BJ (cell line): ENCODE data around the gene DALRD3. TPM values are rescaled to one million over a fixed set of nuclear protein-coding genes. Genes with fewer than 3 reads are reported as not detected.

Experiments
- CTCF ChIA-PET: fragments of 350-600 bp; formaldehyde crosslinking; extraction: SDS; loops from one replicate; lab custom pipeline; 2021; ENCODE audit warnings: antibody characterized with exemption, inconsistent platforms; lab: Yijun Ruan, JAX
- POLR2A ChIA-PET: fragments of 300-600 bp; sonication (Branson Sonifier 250); formaldehyde crosslinking; extraction: SDS; loops from one replicate; lab custom pipeline; 2021; ENCODE audit warnings: antibody characterized with exemption; lab: Charles Lee
- DNase-seq: peaks from one replicate; pipeline ENCODE4 v3.0.0-alpha.2; 2011; ENCODE audit warnings: low read depth
- H3K27me3 ChIP-seq: 2 replicates; pipeline ENCODE4 v1.6.0; 2011; ENCODE audit warnings: low read length; ENCODE audit not compliant: control insufficient read depth, insufficient read depth
- H3K36me3 ChIP-seq: 2 replicates; pipeline ENCODE4 v1.5.1; 2011; ENCODE audit warnings: low read length; ENCODE audit not compliant: control insufficient read depth, insufficient read depth
- H3K4me3 ChIP-seq: 2 replicates; pipeline ENCODE4 v1.5.1; 2011; ENCODE audit warnings: low read depth, mild to moderate bottlenecking, control low read depth, low read length
- polyA plus RNA-seq: library from polyadenylated mRNA; depleted of rRNA; stranded (reverse); fragments of >200 nt; gene quantifications from 2 replicates; pipeline ENCODE4 v1.2.3, GENCODE V29; 2011
- TF ChIP-seq, protein P1 (sequence below): IDR thresholded peaks from 2 replicates; pipeline ENCODE4 v1.5.1; 2011; ENCODE audit warnings: low read depth, mild to moderate bottlenecking, control low read depth, inconsistent platforms, low read length, moderate library complexity; ENCODE audit not compliant: insufficient read depth

Gene DALRD3
- polyA plus RNA-seq, 1 experiment: 59.6 TPM

DNA sequence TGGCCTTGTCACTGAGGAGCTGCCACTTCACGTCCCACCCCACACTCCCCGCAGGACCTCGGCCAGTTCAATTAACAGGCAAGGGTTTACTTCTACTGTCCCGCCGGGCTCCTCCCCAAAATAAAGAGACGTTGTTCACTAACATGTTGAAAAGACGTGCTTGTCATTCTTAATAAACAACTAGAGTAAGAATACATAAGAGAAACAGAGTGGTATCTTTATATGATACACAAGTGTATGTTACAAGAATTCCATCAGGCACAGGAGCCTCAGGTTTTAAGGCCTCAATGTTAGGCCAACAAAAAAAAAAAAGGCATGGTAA is 11.1 kb upstream of the DALRD3 start:
- Histone ChIP-seq H3K27me3 (no peaks in the 10 kb centered on the region), H3K36me3 (peaks cover 41% of the 10 kb centered on the region), H3K4me3 (no peak overlapping the region)
- TF ChIP-seq, protein P1, sequence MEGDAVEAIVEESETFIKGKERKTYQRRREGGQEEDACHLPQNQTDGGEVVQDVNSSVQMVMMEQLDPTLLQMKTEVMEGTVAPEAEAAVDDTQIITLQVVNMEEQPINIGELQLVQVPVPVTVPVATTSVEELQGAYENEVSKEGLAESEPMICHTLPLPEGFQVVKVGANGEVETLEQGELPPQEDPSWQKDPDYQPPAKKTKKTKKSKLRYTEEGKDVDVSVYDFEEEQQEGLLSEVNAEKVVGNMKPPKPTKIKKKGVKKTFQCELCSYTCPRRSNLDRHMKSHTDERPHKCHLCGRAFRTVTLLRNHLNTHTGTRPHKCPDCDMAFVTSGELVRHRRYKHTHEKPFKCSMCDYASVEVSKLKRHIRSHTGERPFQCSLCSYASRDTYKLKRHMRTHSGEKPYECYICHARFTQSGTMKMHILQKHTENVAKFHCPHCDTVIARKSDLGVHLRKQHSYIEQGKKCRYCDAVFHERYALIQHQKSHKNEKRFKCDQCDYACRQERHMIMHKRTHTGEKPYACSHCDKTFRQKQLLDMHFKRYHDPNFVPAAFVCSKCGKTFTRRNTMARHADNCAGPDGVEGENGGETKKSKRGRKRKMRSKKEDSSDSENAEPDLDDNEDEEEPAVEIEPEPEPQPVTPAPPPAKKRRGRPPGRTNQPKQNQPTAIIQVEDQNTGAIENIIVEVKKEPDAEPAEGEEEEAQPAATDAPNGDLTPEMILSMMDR: no peak
- ChIA-PET POLR2A (interaction anchor here (0.7 to 1.3 kb wide), 4 partner anchors 8 to 40 kb away, joined by 3 to 6 read pairs (median 4); partner anchors contain the start of gene WDR6), CTCF (interaction anchor here (1.0 to 1.2 kb wide), 2 partner anchors 40 to 42 kb away, joined by 3 to 6 read pairs; partner anchors contain the start of gene P4HTM)
- no peak for DNase-seq

DNA sequence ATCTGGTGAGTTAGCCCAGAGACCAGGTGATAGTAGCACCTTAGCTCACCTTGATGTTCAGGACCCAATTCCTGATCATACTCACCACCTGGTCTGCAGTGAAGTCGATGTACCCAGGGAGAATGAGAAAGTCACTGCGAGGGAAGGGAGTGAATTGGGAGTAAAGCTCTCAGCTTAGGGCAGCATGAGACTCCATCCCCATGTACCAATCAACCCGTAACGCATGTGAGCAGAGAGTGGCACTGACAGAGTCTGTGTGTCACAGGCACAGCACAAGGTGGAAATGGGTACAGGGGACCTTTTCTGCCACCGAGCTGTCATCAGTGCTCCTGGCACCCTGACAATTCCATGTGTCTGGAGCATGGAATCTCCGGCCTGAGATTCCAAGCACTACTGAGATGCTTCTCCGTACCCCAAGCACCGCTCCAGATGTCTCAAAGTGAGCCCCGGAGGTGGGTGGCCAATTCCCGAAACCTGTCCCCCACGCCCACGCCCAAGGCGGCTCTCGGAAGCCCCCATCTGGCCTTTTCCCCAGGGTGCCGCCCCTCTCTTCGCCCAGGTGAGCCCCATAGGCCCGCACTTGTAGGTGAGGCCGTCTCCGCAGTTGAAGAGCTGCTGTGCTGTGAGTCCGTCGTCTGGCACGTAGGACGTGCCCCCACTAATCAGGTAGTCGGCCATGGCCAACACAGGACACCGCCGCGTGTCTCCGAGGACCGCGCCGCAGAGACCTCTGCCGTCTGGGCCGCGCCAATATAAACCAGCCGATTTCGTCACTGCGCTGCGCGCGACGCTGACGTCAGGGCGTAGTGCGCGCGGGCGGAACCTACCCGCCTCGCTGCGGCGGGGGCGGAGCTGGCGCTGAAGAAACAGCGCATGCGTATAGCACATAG is 10.5 kb upstream of the DALRD3 start, which contains the start of gene IMPDH2:
Gene IMPDH2, minus strand, starts transcription at position 726 of the 890 bp plus-strand sequence. Its CDS starts 48 bp downstream, at position 678.
- TF ChIP-seq, protein P1: 0 out of 2 replicates have a peak, but pooled peaks have one; percentile 12
- DNase-seq: peak; percentile 75
- H3K36me3 ChIP-seq: peaks cover 44% of the 10 kb centered on the region
- H3K4me3 ChIP-seq: peak within 1 kb of the TSS; percentile 75
- no peaks in the 10 kb centered on the region for H3K27me3 ChIP-seq
- CTCF ChIA-PET: interaction anchor here (1.0 to 1.2 kb wide), 2 partner anchors 40 to 41 kb away, joined by 3 to 6 read pairs; partner anchors contain the start of gene P4HTM
- POLR2A ChIA-PET: interaction anchor here (0.6 to 1.3 kb wide), 5 partner anchors 8 to 902 kb away, joined by 3 to 6 read pairs (median 4); partner anchors contain the start of gene WDR6

DNA sequence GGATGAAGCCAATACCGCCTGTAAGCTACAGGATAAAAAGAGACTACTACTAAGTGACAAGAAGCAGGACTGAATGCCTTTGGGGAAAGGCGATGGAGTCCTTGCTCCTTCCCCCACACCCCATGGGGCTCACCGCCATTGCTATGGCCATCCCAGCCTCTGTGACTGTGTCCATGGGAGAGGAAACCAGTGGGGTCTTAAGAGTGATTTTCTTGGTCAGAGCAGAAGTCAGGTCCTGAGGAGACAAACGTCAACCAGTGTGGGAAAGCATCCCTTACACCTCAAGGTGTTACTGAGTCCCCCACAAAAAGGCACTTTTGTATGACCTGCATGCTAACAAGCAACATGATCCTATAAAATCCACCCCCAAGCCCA is 9.9 kb upstream of the DALRD3 start:
- POLR2A ChIA-PET: interaction anchor here (0.6 kb wide), 1 partner anchor 903 kb away, joined by 4 read pairs; no protein-coding TSS in a partner anchor
- H3K36me3 ChIP-seq: peaks cover 45% of the 10 kb centered on the region
- no peak for DNase-seq
- TF ChIP-seq, protein P1: no peak
- H3K4me3 ChIP-seq: peak overlapping the region; percentile 75
- H3K27me3 ChIP-seq: no peaks in the 10 kb centered on the region
- CTCF ChIA-PET: no interaction called here

DNA sequence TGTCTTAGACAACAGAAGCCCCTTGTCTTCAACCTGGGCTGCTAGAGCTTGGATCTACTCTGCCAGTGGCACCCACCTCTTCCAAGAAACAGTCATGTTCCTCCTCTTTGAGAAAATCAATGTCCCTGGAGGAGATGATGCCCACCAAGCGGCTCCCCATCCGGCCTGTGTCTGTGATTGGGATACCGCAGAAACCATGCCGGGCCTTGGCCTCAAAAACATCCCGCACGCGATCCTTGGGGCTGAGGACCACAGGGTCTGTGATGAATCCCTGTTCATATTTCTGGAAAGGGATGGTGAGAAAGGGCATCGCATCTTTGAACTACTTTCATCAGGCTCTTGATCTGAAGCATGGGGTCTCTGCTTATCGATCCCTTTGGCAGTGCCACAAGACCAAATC is 9.3 kb upstream of the DALRD3 start:
- TF ChIP-seq, protein P1: no peak
- Histone ChIP-seq H3K27me3 (no peaks in the 10 kb centered on the region), H3K36me3 (peaks cover 43% of the 10 kb centered on the region), H3K4me3 (no peak overlapping the region)
- DNase-seq: no peak
- ChIA-PET POLR2A (no interaction called here), CTCF (no interaction called here)

DNA sequence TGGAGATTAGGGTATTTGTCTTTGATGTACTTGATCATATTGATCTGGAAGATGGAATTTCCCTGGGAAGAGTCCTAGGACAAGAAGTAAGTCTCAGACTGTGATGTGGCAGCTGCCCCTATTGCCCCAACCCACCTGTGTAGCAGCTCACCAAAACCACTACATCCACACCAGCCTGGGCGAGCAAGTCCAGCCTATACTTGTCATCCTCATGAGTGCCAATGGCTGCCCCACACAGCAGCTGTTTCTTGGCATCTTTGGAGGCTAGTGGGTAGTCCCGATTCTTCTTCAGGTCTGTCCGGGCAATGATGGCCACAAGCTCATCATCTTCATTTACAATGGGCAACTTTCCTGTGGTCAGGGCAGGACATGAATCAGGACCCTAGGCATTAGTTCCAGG is 8.2 kb upstream of the DALRD3 start:
- TF ChIP-seq, protein P1: no peak
- Histone ChIP-seq H3K4me3 (no peak overlapping the region), H3K36me3 (peaks cover 38% of the 10 kb centered on the region), H3K27me3 (no peaks in the 10 kb centered on the region)
- ChIA-PET CTCF (no interaction called here), POLR2A (interaction anchor here (0.5 kb wide), 1 partner anchor 466 kb away, joined by 9 read pairs; no protein-coding TSS in a partner anchor)
- DNase-seq: no peak
